Measurements from ENCODE around the gene TRMO.

Gene TRMO, protein sequence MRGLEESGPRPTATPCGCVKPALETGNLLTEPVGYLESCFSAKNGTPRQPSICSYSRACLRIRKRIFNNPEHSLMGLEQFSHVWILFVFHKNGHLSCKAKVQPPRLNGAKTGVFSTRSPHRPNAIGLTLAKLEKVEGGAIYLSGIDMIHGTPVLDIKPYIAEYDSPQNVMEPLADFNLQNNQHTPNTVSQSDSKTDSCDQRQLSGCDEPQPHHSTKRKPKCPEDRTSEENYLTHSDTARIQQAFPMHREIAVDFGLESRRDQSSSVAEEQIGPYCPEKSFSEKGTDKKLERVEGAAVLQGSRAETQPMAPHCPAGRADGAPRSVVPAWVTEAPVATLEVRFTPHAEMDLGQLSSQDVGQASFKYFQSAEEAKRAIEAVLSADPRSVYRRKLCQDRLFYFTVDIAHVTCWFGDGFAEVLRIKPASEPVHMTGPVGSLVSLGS

DNA sequence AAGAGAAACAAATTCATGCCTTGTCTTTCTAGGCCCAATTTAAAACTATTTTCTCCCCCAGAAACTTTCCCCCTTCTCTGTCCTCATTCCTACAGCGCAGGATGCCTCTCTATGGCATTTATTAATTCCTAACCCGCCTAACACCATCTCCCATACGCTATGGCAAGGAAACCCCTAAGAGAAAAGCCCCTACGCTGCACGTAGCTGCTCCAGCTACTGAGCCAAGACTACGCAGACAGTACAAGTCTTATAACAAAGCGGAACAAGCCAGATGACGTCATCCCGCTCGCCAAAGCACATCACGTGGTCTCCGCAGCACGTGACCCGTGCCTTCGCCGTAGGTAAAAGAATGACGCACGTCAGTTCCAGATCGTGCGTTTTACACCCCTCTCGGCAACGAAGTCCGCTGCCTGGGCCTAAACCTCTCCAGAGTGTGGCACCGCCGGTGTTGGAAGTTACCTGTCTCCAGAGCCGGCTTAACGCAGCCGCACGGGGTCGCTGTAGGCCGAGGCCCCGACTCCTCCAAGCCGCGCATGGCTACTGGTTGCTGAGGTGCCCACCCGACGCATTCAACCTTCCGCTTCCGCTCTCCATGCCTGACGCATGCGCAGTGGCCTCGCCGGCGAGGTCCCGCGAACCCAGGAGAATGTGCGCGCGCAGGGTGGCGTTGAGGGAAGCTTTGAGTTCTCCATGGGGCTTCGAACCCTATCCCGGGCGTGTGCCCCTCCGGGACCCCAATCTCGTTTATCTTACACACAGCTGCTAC is at the start of gene TRMO:
Gene TRMO (minus strand): TSS at position 542 of the 766 bp plus-strand sequence. CDS start 7 bp downstream, at position 535.
- H3K27ac ChIP-seq = peak within 1 kb of the TSS; percentile 94
- TF ChIP-seq, protein P1, sequence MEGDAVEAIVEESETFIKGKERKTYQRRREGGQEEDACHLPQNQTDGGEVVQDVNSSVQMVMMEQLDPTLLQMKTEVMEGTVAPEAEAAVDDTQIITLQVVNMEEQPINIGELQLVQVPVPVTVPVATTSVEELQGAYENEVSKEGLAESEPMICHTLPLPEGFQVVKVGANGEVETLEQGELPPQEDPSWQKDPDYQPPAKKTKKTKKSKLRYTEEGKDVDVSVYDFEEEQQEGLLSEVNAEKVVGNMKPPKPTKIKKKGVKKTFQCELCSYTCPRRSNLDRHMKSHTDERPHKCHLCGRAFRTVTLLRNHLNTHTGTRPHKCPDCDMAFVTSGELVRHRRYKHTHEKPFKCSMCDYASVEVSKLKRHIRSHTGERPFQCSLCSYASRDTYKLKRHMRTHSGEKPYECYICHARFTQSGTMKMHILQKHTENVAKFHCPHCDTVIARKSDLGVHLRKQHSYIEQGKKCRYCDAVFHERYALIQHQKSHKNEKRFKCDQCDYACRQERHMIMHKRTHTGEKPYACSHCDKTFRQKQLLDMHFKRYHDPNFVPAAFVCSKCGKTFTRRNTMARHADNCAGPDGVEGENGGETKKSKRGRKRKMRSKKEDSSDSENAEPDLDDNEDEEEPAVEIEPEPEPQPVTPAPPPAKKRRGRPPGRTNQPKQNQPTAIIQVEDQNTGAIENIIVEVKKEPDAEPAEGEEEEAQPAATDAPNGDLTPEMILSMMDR (IDR thresholded peaks at IDR 0.05) = peak; percentile 76
- TF ChIP-seq ZFX (IDR thresholded peaks at IDR 0.05; ENCODE audit: borderline replicate concordance) = no peak

DNA sequence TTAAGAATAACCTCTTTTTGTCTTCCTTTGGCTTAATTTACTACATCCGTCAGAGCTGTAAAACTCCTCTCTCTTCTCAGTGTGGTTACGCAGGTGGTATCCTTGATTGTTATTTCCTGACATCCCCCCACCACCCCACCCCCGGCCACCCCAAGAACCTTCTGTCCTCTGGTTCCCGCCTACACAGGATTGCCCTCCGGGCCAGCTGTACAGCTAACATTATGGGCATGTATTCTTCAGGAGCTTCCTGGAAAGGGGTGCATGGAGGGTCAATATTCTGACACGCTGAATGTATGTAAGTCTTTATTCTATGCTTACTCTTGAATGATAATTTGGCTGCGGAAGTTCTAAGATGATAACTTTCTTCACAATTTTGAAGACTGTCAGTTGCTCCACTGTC is 47.9 kb upstream of the TRMO start:
- TF ChIP-seq, protein P1 (IDR thresholded peaks at IDR 0.05) = no peak
- TF ChIP-seq ZFX (IDR thresholded peaks at IDR 0.05; ENCODE audit: borderline replicate concordance) = no peak
- H3K27ac ChIP-seq = no peak overlapping the region

DNA sequence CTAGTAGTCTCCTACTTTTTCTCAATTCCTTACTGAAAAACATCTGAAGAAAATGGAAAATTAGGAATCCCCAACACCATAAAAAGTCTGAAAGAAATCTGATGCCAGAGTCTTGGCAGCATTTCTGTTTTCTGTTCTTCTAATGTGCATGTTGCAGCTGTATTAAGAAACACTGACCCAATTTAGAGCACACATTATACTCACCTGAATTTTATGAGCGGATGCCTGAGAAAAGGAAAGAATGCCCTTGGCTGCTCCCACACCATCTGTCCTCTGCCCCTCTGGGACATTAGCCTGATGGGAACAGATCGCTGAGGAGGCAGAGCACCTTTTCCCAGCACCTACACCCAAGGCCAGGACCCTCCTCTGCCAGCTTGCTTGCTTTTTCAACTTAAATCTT is 46.7 kb upstream of the TRMO start:
- TF ChIP-seq, protein P1 (IDR thresholded peaks at IDR 0.05) = no peak
- TF ChIP-seq ZFX (IDR thresholded peaks at IDR 0.05; ENCODE audit: borderline replicate concordance) = no peak
- H3K27ac ChIP-seq = no peak overlapping the region

DNA sequence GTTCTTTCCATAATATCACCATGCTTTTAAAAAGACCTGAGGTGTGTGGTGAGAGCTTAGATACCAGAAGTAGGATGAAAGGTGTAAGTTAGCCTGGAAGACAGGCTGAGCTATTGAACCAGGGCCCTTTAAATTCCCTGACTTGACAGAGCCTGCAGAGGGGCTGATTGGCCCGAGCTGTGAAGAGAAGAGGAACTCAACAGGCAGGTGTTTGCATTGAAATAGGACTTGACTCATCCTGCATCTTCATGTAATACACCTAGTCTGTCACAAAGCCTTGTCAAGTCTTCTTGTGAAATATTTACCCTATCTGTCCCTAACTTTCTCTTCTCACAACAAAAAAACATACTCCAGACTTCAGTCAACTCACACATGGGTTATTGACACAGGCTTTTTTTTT is 44.2 kb upstream of the TRMO start:
- TF ChIP-seq, protein P1 (IDR thresholded peaks at IDR 0.05) = no peak
- no peak for TF ChIP-seq ZFX (IDR thresholded peaks at IDR 0.05; ENCODE audit: borderline replicate concordance)
- H3K27ac ChIP-seq = no peak overlapping the region

GRCh38 chr9:97964901-97965300 is 42.6 kb upstream of the TRMO start:
- H3K27ac ChIP-seq = no peak overlapping the region
- no peak for TF ChIP-seq ZFX (IDR thresholded peaks at IDR 0.05; ENCODE audit: borderline replicate concordance)
- TF ChIP-seq, protein P1 (IDR thresholded peaks at IDR 0.05) = no peak

- no peak overlapping the region for H3K27ac ChIP-seq
- no peak for TF ChIP-seq ZFX (IDR thresholded peaks at IDR 0.05; ENCODE audit: borderline replicate concordance)
- TF ChIP-seq, protein P1 (IDR thresholded peaks at IDR 0.05) = no peak
Measured at GRCh38 chr9:97963232-97963631, 40.9 kb upstream of the TRMO start.

DNA sequence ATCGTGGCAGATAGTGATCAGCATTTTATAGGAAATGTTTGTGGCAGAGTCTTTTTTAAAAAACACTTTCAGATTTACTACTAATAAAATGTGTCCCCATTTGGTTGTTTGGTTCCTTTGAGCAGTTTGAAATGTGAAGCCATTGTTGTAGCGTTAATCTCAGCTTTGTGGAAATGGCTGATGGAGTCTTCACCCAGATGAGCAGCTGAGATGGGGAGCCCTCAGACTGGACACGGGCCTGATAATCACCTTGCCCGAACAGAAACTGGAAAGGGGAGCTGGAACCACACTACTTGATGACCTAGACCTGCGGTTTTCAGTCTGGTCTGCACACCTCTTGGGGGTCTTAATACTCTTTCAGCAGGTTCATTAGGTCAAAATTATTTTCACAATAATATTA is 40.3 kb upstream of the TRMO start:
- TF ChIP-seq ZFX (IDR thresholded peaks at IDR 0.05; ENCODE audit: borderline replicate concordance) = no peak
- TF ChIP-seq, protein P1 (IDR thresholded peaks at IDR 0.05) = no peak
- no peak overlapping the region for H3K27ac ChIP-seq

All from 22Rv1 (cell line).